ENCODE results near the gene SCNN1B. TPM values are rescaled to one million over a fixed set of nuclear protein-coding genes. Genes with fewer than 3 reads are reported as not detected.
"Not testable (repeated sequence)": the region's sequence is repeated elsewhere in the genome, so short reads cannot be mapped to it uniquely, and the experiment has no call there.

Gene SCNN1B
- total RNA-seq, 1 donor from 2014 or later: 0.79 TPM

DNA sequence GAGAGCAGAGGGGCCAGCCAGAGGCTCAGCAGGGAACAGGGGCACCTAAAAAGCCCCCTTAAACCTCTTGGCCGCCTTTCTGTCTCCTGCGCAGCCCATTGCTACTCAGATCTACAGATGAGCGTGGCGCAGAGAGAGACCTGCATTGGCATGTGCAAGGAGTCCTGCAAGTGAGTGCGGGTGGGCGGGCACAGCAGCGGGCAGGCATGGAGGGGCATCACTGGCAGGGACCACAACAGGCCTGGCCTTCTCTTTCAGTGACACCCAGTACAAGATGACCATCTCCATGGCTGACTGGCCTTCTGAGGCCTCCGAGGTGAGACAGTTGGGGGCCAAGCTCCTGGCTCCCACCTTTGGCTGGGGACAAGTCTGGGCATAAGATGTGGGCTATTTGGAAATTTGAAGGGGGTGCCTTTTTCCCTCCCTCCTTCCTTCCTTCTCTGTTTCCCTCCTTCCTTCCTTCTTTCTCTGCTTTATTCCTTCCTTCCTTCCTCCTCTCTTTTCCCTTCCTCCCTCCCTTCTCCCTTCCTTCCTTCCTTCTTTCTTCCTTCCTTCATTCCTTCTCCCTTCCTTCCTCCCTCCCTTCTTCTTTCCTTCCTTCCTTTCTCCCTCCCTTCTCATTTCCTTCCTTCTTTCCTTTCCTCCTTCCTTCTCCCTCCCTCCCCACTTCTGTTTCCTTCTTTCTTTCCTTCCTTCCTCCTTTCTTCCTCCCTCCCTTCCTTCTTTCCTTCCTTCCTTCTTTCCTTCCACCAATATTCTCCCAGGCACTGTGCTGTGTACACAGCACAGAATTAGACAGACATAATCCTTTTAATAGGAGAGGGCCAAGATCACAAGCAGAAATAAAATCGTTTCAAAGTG lies 75.2 kb downstream of the SCNN1B start:
- DNase-seq (ENCODE audit: low read depth) (no peak), FAIRE-seq (no peak)
- no peak for TF ChIP-seq CTCF (IDR thresholded peaks at IDR 0.05; ENCODE audit: insufficient read depth, low read length, severe bottlenecking)
- H3K36me3 ChIP-seq (ENCODE audit: control insufficient read depth, insufficient read depth, low read length): no peaks in the 10 kb centered on the region
- H3K27me3 ChIP-seq (ENCODE audit: control insufficient read depth, insufficient read depth, low read length): no peaks in the 10 kb centered on the region
- no peak overlapping the region for H3K4me3 ChIP-seq (ENCODE audit: low read depth, low read length)

- TF ChIP-seq CTCF (IDR thresholded peaks at IDR 0.05; ENCODE audit: insufficient read depth, low read length, severe bottlenecking): no peak
- FAIRE-seq (no peak), DNase-seq (ENCODE audit: low read depth) (no peak)
- Histone ChIP-seq H3K36me3 (ENCODE audit: control insufficient read depth, insufficient read depth, low read length) (no peaks in the 10 kb centered on the region), H3K4me3 (ENCODE audit: low read depth, low read length) (no peak overlapping the region), H3K27me3 (ENCODE audit: control insufficient read depth, insufficient read depth, low read length) (no peaks in the 10 kb centered on the region)
These were observed 76.2 kb downstream of the SCNN1B start for GRCh38 chr16:23378256-23378655.

DNA sequence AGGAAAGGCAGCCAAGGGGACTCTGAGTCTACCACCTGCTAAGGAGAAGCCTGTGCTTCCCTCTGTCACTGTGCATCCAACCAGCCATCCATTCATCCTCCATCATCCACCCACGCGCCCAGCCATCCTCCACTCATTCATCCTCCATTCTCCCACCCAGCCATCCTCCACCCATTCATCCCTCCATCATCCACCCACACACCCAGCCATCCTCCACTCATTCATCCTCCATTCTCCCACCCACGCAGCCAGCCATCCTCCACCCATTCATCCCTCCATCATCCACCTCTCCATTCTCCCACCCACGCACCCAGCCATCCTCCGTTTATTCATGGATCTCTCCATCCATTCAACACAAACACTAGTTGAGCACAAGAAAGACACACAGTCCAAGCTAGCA lies 76.8 kb downstream of the SCNN1B start:
- FAIRE-seq: peak; percentile 64
- H3K4me3 ChIP-seq (ENCODE audit: low read depth, low read length): no peak overlapping the region
- TF ChIP-seq CTCF (IDR thresholded peaks at IDR 0.05; ENCODE audit: insufficient read depth, low read length, severe bottlenecking): no peak

DNA sequence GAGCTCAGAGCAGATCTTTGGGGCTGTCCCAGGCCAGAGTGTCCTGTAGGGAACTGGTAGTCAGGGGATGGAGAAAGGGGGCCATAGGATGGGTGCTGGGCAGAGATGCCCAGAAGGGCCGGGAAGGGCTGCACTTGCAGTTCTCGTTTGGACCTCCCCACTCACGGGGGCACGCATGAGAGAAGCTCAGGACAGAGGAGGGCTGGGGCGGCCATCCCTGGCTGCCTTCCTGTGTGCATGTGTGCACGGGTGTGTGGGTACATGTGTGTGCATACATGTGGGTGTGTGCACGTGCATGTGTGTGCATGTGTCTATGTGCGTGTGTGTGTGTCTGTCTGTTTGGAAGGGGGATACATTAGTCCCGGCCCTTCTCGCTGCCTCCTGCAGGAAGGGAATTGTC lies 77.6 kb downstream of the SCNN1B start:
- DNase-seq (ENCODE audit: low read depth): no peak
- H3K27me3 ChIP-seq (ENCODE audit: control insufficient read depth, insufficient read depth, low read length): no peaks in the 10 kb centered on the region
- no peak for TF ChIP-seq CTCF (IDR thresholded peaks at IDR 0.05; ENCODE audit: insufficient read depth, low read length, severe bottlenecking)
- H3K36me3 ChIP-seq (ENCODE audit: control insufficient read depth, insufficient read depth, low read length): no peaks in the 10 kb centered on the region
- no peak for FAIRE-seq
- H3K4me3 ChIP-seq (ENCODE audit: low read depth, low read length): no peak overlapping the region

More for the DNA sequence above, 76.8 kb downstream of the SCNN1B start:
- H3K27me3 ChIP-seq (ENCODE audit: control insufficient read depth, insufficient read depth, low read length): no peaks in the 10 kb centered on the region
- H3K36me3 ChIP-seq (ENCODE audit: control insufficient read depth, insufficient read depth, low read length): no peaks in the 10 kb centered on the region
- DNase-seq (ENCODE audit: low read depth): no peak

DNA sequence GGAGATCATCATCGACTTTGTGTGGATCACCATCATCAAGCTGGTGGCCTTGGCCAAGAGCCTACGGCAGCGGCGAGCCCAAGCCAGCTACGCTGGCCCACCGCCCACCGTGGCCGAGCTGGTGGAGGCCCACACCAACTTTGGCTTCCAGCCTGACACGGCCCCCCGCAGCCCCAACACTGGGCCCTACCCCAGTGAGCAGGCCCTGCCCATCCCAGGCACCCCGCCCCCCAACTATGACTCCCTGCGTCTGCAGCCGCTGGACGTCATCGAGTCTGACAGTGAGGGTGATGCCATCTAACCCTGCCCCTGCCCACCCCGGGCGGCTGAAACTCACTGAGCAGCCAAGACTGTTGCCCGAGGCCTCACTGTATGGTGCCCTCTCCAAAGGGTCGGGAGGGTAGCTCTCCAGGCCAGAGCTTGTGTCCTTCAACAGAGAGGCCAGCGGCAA lies 78.4 kb downstream of the SCNN1B start:
- no peak for DNase-seq (ENCODE audit: low read depth)
- FAIRE-seq: no peak

GRCh38 chr16:23381702-23382101 lies 79.6 kb downstream of the SCNN1B start:
- not testable (repeated sequence) for H3K4me3 ChIP-seq (ENCODE audit: low read depth, low read length); H3K27me3 ChIP-seq (ENCODE audit: control insufficient read depth, insufficient read depth, low read length); FAIRE-seq; DNase-seq (ENCODE audit: low read depth); H3K36me3 ChIP-seq (ENCODE audit: control insufficient read depth, insufficient read depth, low read length)

More for the DNA sequence above, 78.4 kb downstream of the SCNN1B start:
- TF ChIP-seq CTCF (IDR thresholded peaks at IDR 0.05; ENCODE audit: insufficient read depth, low read length, severe bottlenecking): no peak
- Histone ChIP-seq H3K4me3 (ENCODE audit: low read depth, low read length) (no peak overlapping the region), H3K36me3 (ENCODE audit: control insufficient read depth, insufficient read depth, low read length) (no peaks in the 10 kb centered on the region), H3K27me3 (ENCODE audit: control insufficient read depth, insufficient read depth, low read length) (no peaks in the 10 kb centered on the region)

All from bronchial epithelial cell (primary cell).